PC-9 (cell line): Measurements from ENCODE around the gene TTLL5. TPM values are rescaled to one million over a fixed set of nuclear protein-coding genes. Genes with fewer than 3 reads are reported as not detected.

Experiments
- BruUV-seq: library from RNA; stranded (reverse); fragments of 400-500 nt; replicated peaks from 2 replicates; lab custom pipeline; 2021; lab: Mats Ljungman, UMichigan
- CTCF ChIA-PET: fragments of 300-600 bp; sonication (Branson Sonifier 250); formaldehyde crosslinking; loops from one replicate; lab custom pipeline; 2022; ENCODE audit warnings: antibody characterized with exemption; lab: Charles Lee
- POLR2A ChIA-PET: fragments of 300-600 bp; sonication (Branson Sonifier 250); formaldehyde crosslinking; loops from one replicate; lab custom pipeline; 2022; ENCODE audit warnings: antibody characterized with exemption; ENCODE audit not compliant: unreplicated experiment; lab: Charles Lee
- DNase-seq, 2 experiments: peaks; one replicate each; pipeline versions ENCODE4 v3.0.0 to v3.0.0-alpha.2; 2015 to 2022; ENCODE audit warnings: mixed read lengths in 1 of 2
- H2AFZ ChIP-seq: fragments of 200-600 bp; sonication (generic); 2 replicates; pipeline ENCODE4 v1.8.1; 2017; ENCODE audit warnings: antibody characterized with exemption
- H3F3A ChIP-seq: fragments of 200-600 bp; sonication (generic); 2 replicates; pipeline ENCODE4 v1.8.1; 2017; ENCODE audit warnings: antibody characterized with exemption, mild to moderate bottlenecking, low read depth; ENCODE audit not compliant: insufficient read depth
- H3K27ac ChIP-seq: fragments of 200-600 bp; sonication (generic); 2 replicates; pipeline ENCODE4 v1.6.1; 2016; ENCODE audit warnings: mixed run types
- H3K27me3 ChIP-seq: fragments of 200-600 bp; sonication (generic); 2 replicates; pipeline ENCODE4 v1.6.1; 2016; ENCODE audit warnings: low read depth, mixed run types; ENCODE audit not compliant: insufficient read depth
- H3K36me3 ChIP-seq: fragments of 200-600 bp; sonication (generic); 2 replicates; pipeline ENCODE4 v1.6.1; 2016; ENCODE audit warnings: low read depth, mixed run types
- H3K4me1 ChIP-seq: fragments of 200-600 bp; sonication (generic); replicated peaks from 2 replicates; pipeline ENCODE4 v1.6.1; 2016; ENCODE audit warnings: mixed run types; ENCODE audit not compliant: insufficient read depth
- H3K4me2 ChIP-seq: fragments of 200-600 bp; sonication (generic); 2 replicates; pipeline ENCODE4 v1.6.1; 2017; ENCODE audit warnings: mixed run types
- H3K4me3 ChIP-seq: fragments of 200-600 bp; sonication (generic); 2 replicates; pipeline ENCODE4 v1.6.1; 2016; ENCODE audit warnings: mixed run types
- H3K79me2 ChIP-seq: fragments of 200-600 bp; sonication (generic); 2 replicates; pipeline ENCODE4 v1.6.1; 2017; ENCODE audit warnings: low read depth, mixed run types
- H3K9me2 ChIP-seq: fragments of 200-600 bp; sonication (generic); 2 replicates; pipeline ENCODE4 v1.8.1; 2017; ENCODE audit warnings: mild to moderate bottlenecking; ENCODE audit not compliant: insufficient read depth
- H3K9me3 ChIP-seq: fragments of 200-600 bp; sonication (generic); 2 replicates; pipeline ENCODE4 v1.8.1; 2016; ENCODE audit warnings: low read depth; ENCODE audit not compliant: insufficient read depth
- H4K20me1 ChIP-seq: fragments of 200-600 bp; sonication (generic); 2 replicates; pipeline ENCODE4 v1.8.1; 2017; ENCODE audit not compliant: insufficient read depth
- EZH2 ChIP-seq: fragments of 200-600 bp; sonication (generic); IDR thresholded peaks from 2 replicates; pipeline ENCODE4 v1.8.0; 2017; ENCODE audit warnings: antibody characterized with exemption, low read depth
- intact Hi-C: fragments of 100-400 bp; cut with micrococcal nuclease; formaldehyde crosslinking; loops from one replicate; pipeline ENCODE4 v1.10.0; 2022; ENCODE audit not compliant: unreplicated experiment
- total RNA-seq: library from RNA; stranded (reverse); gene quantifications from 2 replicates; pipeline ENCODE4 v1.2.3, GENCODE V29; 2021
- TF ChIP-seq, protein P1 (sequence below): fragments of 200-600 bp; sonication (generic); conservative IDR thresholded peaks from 2 replicates; pipeline ENCODE4 v1.6.1; 2017; ENCODE audit warnings: mixed run types, antibody characterized with exemption, mild to moderate bottlenecking, moderate library complexity

TTLL5 gene
- total RNA-seq, 1 experiment from 2014 or later, result 75.3 TPM

DNA sequence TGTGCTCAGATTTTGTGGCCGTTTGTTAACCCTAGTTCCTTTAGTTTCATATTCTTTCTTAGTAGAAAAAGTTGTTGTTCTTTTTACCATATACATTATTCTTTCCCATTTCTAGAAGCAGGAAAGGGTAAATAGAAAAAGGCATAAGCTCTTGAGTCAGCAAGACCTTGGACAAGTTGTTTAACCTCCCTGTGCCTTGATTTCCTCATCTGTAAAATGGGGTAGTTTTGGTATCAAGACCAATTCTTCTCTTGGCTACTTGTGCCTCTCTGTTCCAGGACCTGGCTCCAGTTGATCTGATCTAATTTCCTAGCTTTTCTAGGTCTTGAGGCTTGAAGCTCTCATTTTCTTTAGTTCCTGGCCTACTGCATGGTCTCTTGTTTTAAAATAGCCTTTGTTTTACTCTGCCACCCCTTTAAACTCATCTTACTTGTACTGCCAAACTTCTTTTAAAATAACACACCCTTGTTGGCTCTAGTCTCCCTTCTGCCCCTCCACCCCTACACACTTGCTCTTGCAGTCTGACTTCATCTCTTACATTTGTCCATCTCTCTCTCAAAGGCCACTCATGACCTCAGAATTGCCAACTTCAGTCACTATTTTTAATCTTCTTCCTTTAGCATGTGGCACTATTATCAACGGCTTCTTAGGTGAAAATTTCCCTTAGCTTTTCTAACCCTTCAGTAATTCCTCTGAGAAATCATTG, 143.7 kb downstream of the TTLL5 start:
- Histone ChIP-seq H4K20me1 (no peaks in the 10 kb centered on the region), H3K79me2 (no peaks in the 10 kb centered on the region), H3K4me3 (no peak overlapping the region), H3K4me1 (no peaks in the 10 kb centered on the region), H3K36me3 (0 out of 2 replicates have a peak, but pooled peaks cover 6% of the 10 kb centered on the region), H3F3A (no peaks in the 10 kb centered on the region), H3K27ac (no peak overlapping the region), H3K27me3 (no peaks in the 10 kb centered on the region), H3K9me3 (no peaks in the 10 kb centered on the region), H3K9me2 (no peaks in the 10 kb centered on the region), H3K4me2 (no peak overlapping the region), H2AFZ (no peak overlapping the region)
- intact Hi-C loops, result no loop called here
- no peak for DNase-seq
- CTCF ChIA-PET, result no interaction called here
- POLR2A ChIA-PET, result no interaction called here
- no peak for TF ChIP-seq EZH2
- TF ChIP-seq, protein P1, sequence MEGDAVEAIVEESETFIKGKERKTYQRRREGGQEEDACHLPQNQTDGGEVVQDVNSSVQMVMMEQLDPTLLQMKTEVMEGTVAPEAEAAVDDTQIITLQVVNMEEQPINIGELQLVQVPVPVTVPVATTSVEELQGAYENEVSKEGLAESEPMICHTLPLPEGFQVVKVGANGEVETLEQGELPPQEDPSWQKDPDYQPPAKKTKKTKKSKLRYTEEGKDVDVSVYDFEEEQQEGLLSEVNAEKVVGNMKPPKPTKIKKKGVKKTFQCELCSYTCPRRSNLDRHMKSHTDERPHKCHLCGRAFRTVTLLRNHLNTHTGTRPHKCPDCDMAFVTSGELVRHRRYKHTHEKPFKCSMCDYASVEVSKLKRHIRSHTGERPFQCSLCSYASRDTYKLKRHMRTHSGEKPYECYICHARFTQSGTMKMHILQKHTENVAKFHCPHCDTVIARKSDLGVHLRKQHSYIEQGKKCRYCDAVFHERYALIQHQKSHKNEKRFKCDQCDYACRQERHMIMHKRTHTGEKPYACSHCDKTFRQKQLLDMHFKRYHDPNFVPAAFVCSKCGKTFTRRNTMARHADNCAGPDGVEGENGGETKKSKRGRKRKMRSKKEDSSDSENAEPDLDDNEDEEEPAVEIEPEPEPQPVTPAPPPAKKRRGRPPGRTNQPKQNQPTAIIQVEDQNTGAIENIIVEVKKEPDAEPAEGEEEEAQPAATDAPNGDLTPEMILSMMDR, result no peak
- no TSS peak for BruUV-seq

DNA sequence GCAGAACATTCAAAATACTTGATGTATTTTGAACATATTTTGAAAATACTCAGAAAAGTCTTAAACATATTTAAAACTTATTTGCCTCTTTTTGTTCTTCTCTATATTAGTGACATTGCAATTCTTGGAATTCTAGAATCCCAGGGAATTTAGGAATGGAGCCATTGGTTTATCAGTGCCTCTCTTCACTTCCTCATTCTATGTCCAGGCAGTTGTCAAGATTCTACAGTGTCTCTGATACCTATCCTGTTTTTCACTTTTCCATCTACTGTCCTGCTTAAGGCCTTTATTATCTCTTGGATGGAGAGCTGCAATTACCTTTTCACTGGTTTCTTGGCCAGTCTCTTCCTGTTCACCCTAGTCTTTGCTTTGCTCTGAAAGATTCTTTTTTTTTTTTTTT, 144.6 kb downstream of the TTLL5 start:
- TF ChIP-seq, protein P1, result no peak
- no peak for TF ChIP-seq EZH2
- DNase-seq, result no peak
- Histone ChIP-seq H2AFZ (no peak overlapping the region), H4K20me1 (no peaks in the 10 kb centered on the region), H3F3A (no peaks in the 10 kb centered on the region), H3K36me3 (no peaks in the 10 kb centered on the region), H3K27ac (no peak overlapping the region), H3K4me3 (no peak overlapping the region), H3K27me3 (no peaks in the 10 kb centered on the region), H3K4me2 (no peak overlapping the region), H3K9me2 (no peaks in the 10 kb centered on the region), H3K9me3 (no peaks in the 10 kb centered on the region), H3K79me2 (no peaks in the 10 kb centered on the region), H3K4me1 (no peaks in the 10 kb centered on the region)
- no TSS peak for BruUV-seq
- ChIA-PET CTCF (no interaction called here), POLR2A (interaction anchor here (0.6 kb wide), 1 partner anchor 1672 kb away, joined by 3 read pairs; no protein-coding TSS in a partner anchor)
- intact Hi-C loops, result no loop called here

DNA sequence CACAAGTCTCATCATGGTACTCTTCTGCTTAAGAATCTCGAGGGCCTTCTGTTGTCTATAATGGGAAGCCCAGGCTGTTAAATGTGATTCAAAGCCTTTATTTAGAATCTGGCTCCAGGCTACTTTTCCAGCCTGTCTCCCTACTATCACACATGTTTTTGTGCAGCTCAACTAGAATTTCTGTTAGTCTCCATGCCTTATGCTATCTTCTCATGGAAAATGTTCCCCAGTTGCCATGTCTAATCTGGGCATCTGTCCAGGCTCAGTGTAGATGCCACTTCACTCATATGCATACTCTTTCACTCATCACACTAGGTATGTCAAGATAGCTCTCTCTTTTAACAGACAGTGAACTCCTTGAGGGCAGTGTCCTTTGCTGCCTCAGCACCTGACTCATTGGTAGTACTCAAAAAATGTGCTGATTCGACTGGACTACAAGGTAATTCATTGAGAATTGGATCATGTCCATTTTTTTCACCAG, 145.3 kb downstream of the TTLL5 start:
- no peaks in the 10 kb centered on the region for H3K36me3 ChIP-seq
- TF ChIP-seq, protein P1, result no peak
- TF ChIP-seq EZH2, result no peak
- BruUV-seq, result no TSS peak
- H3K4me3 ChIP-seq, result no peak overlapping the region
- no peaks in the 10 kb centered on the region for H3K9me3 ChIP-seq
- H2AFZ ChIP-seq, result no peak overlapping the region
- ChIA-PET CTCF (no interaction called here), POLR2A (interaction anchor here (0.6 kb wide), 1 partner anchor 1672 kb away, joined by 3 read pairs; no protein-coding TSS in a partner anchor)
- H3K79me2 ChIP-seq, result no peaks in the 10 kb centered on the region
- H3F3A ChIP-seq, result no peaks in the 10 kb centered on the region
- no peaks in the 10 kb centered on the region for H3K4me1 ChIP-seq
- no peak overlapping the region for H3K27ac ChIP-seq
- H3K4me2 ChIP-seq, result no peak overlapping the region
- H4K20me1 ChIP-seq, result no peaks in the 10 kb centered on the region
- DNase-seq, result no peak
- H3K9me2 ChIP-seq, result no peaks in the 10 kb centered on the region
- H3K27me3 ChIP-seq, result no peaks in the 10 kb centered on the region
- intact Hi-C loops, result no loop called here
